HEK293T (cell line): ENCODE data around the gene HSP90AB1.

Experiments
- CTCF ChIA-PET: fragments of 350-600 bp; formaldehyde crosslinking; extraction: SDS; loops from one replicate; lab custom pipeline; 2021; ENCODE audit warnings: antibody characterized with exemption, inconsistent platforms; lab: Yijun Ruan, JAX
- POLR2A ChIA-PET: fragments of 350-600 bp; formaldehyde crosslinking; extraction: SDS; loops from one replicate; lab custom pipeline; 2020; ENCODE audit warnings: antibody characterized with exemption, inconsistent platforms; lab: Yijun Ruan, JAX
- DNase-seq: peaks from one replicate; pipeline ENCODE4 v3.0.0; 2012; ENCODE audit warnings: mixed read lengths; ENCODE audit errors: extremely low spot score
- ARNT ChIP-seq: fragments of 450-650 bp; IDR thresholded peaks from 2 replicates; pipeline ENCODE4 v1.6.1; 2017; ENCODE audit warnings: mild to moderate bottlenecking
- BHLHE40 ChIP-seq: fragments of 450-650 bp; IDR thresholded peaks from 2 replicates; pipeline ENCODE4 v1.6.1; 2016; ENCODE audit warnings: mild to moderate bottlenecking, moderate library complexity, borderline replicate concordance
- CTBP1 ChIP-seq: fragments of 450-650 bp; IDR thresholded peaks from 2 replicates; pipeline ENCODE4 v1.6.1; 2016; ENCODE audit warnings: borderline replicate concordance
- ELF4 ChIP-seq: fragments of 450-650 bp; IDR thresholded peaks from 2 replicates; pipeline ENCODE4 v1.6.1; 2017; ENCODE audit warnings: antibody characterized with exemption
- FOXA1 ChIP-seq: fragments of 450-650 bp; IDR thresholded peaks from 2 replicates; pipeline ENCODE4 v1.6.1; 2016; ENCODE audit warnings: mild to moderate bottlenecking
- FOXK2 ChIP-seq: fragments of 450-650 bp; IDR thresholded peaks from 2 replicates; pipeline ENCODE4 v1.6.1; 2016; ENCODE audit warnings: mild to moderate bottlenecking
- FOXM1 ChIP-seq: fragments of 450-650 bp; IDR thresholded peaks from 2 replicates; pipeline ENCODE4 v1.6.1; 2017; ENCODE audit warnings: mild to moderate bottlenecking, borderline replicate concordance
- HDGF ChIP-seq: fragments of 450-650 bp; IDR thresholded peaks from 2 replicates; pipeline ENCODE4 v1.6.1; 2017; ENCODE audit warnings: antibody characterized with exemption, borderline replicate concordance
- L3MBTL2 ChIP-seq: fragments of 450-650 bp; conservative IDR thresholded peaks from 2 replicates; pipeline ENCODE4 v1.6.1; 2016; ENCODE audit warnings: mild to moderate bottlenecking
- LEF1 ChIP-seq: fragments of 450-650 bp; IDR thresholded peaks from 2 replicates; pipeline ENCODE4 v1.6.1; 2017; ENCODE audit warnings: mild to moderate bottlenecking, borderline replicate concordance
- NFRKB ChIP-seq: fragments of 450-650 bp; IDR thresholded peaks from 2 replicates; pipeline ENCODE4 v1.6.1; 2016; ENCODE audit warnings: mild to moderate bottlenecking, moderate library complexity
- SP1 ChIP-seq: fragments of 450-650 bp; IDR thresholded peaks from 2 replicates; pipeline ENCODE4 v1.6.1; 2017
- SUZ12 ChIP-seq: fragments of 450-650 bp; IDR thresholded peaks from 2 replicates; pipeline ENCODE4 v1.6.1; 2016; ENCODE audit warnings: mild to moderate bottlenecking
- TARDBP ChIP-seq: fragments of 450-650 bp; IDR thresholded peaks from 2 replicates; pipeline ENCODE4 v1.6.1; 2016
- ZNF384 ChIP-seq: fragments of 450-650 bp; IDR thresholded peaks from 2 replicates; pipeline ENCODE4 v1.6.1; 2016
- TF ChIP-seq, protein P1 (sequence below): fragments of 450-650 bp; IDR thresholded peaks from 2 replicates; pipeline ENCODE4 v1.6.1; 2016

Gene HSP90AB1

GRCh38 chr6:44278315-44278714, 31.4 kb downstream of the HSP90AB1 start:
- TF ChIP-seq SUZ12 = no peak
- no peak for TF ChIP-seq LEF1
- TF ChIP-seq ELF4 = no peak
- ChIA-PET POLR2A (interaction anchor here (0.9 to 1.1 kb wide), 2 partner anchors 12 to 20 kb away, joined by 3 read pairs; no protein-coding TSS in a partner anchor), CTCF (interaction anchor here (1.0 to 1.3 kb wide), 2 partner anchors 10 to 65 kb away, joined by 3 read pairs; no protein-coding TSS in a partner anchor)
- no peak for DNase-seq

DNA sequence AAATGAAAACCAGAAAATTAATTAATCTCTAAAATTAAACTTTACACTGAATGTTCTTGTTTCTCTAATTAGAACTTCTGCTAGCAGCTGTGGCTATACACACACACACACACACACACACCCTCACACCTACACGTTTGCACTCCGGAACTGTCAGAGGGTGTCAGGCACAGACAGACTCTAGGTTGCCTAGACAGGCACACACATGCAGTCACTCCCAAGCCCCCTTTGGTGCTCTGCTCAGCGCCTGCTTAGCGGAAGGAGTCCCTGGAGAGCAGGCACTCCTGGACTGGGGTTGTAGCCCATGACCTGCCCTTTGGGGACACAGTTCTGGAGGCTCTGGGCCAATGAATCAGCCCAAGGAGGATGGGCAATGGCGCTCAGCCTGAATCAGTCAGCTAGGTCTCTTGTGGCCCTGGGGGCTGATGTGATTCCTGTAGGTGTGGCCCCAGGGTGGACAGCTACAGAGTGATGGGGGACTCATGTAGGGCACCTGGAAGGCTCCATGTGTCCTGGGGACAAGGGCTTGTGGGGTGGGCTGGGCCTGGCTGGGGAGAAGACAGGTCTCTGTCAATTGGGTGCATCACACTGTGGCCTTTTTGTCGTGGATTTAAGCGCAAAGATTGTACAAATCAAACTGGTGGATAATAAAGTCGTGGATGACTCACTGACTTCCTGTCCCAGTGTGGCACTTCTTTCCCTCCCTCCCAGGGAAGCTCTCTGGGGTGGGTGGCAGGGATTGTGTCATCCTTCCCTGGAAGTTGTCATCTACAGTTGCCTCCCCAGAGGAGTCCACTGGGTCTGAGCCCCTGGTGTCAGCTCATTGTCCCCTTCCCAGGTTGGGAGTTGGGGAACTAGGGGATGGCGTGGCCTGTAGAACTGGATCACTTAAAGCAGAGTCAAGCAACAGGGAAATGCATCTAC, 32.1 kb downstream of the HSP90AB1 start:
- ChIA-PET CTCF (interaction anchor here (0.6 to 1.3 kb wide), 4 partner anchors 11 to 65 kb away, joined by 3 read pairs; no protein-coding TSS in a partner anchor), POLR2A (interaction anchor here (0.8 to 1.0 kb wide), 3 partner anchors 14 to 34 kb away, joined by 3 to 4 read pairs (median 3); partner anchors contain the start of gene AARS2)
- DNase-seq = no peak
- TF ChIP-seq NFRKB (no peak), BHLHE40 (no peak), CTBP1 (no peak), HDGF (no peak), ZNF384 (no peak), FOXK2 (no peak), FOXM1 (no peak), ARNT (no peak)
- TF ChIP-seq, protein P1, sequence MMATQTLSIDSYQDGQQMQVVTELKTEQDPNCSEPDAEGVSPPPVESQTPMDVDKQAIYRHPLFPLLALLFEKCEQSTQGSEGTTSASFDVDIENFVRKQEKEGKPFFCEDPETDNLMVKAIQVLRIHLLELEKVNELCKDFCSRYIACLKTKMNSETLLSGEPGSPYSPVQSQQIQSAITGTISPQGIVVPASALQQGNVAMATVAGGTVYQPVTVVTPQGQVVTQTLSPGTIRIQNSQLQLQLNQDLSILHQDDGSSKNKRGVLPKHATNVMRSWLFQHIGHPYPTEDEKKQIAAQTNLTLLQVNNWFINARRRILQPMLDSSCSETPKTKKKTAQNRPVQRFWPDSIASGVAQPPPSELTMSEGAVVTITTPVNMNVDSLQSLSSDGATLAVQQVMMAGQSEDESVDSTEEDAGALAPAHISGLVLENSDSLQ = no peak

DNA sequence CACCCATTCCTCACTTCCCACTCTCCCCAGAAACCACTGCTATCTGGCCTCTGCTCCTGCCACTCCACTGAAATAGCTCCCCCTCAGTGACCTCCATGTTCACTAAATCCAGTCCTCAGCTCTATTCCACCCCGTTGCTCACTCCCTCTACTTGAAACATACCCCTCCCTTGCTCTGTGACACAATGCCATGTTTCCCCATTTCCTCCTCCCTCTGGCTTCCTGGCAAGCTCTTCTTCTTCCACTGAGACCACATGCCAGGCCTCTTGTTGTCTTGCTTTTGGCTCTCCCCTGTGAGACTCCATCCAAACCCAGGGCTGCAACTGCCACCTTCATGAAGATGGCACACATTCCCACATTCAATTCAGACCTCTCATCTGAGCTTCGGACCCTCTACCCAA, 37.2 kb downstream of the HSP90AB1 start:
- DNase-seq = no peak
- POLR2A ChIA-PET = interaction anchor here (1.5 kb wide), 1 partner anchor 8 kb away, joined by 3 read pairs; no protein-coding TSS in a partner anchor
- no peak for TF ChIP-seq FOXM1
- TF ChIP-seq ARNT = no peak
- TF ChIP-seq FOXK2 = no peak
- TF ChIP-seq L3MBTL2 = no peak
- TF ChIP-seq SUZ12 = no peak
- no peak for TF ChIP-seq BHLHE40
- TF ChIP-seq ZNF384 = no peak
- no peak for TF ChIP-seq TARDBP
- no peak for TF ChIP-seq FOXA1
- TF ChIP-seq LEF1 = no peak
- no peak for TF ChIP-seq CTBP1
- TF ChIP-seq NFRKB = no peak
- no peak for TF ChIP-seq ELF4
- TF ChIP-seq HDGF = no peak
- TF ChIP-seq, protein P1 = no peak
- TF ChIP-seq SP1 = no peak
- CTCF ChIA-PET = interaction anchor here (1.1 kb wide), 1 partner anchor 16 kb away, joined by 4 read pairs; no protein-coding TSS in a partner anchor

DNA sequence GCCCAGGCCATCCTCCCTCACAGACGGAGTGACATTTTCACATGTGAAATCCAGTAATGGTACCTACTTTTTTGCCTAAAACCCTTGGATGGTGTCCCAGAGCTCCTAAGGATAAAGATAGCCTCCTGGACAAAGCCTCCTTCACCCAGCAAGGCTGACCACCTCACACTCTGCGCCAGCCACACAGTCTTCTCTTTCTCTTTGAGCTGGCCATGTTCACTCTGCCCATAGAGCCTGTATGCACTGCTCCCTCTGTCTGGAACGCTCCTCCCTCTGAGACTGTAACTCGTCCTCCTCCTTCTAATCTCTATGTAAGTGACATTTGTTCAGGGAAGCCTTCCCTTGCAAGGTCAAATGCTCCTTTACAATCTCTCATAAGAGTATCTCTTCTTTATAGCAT, 38.0 kb downstream of the HSP90AB1 start:
- POLR2A ChIA-PET = interaction anchor here (1.2 kb wide), 1 partner anchor 38 kb away, joined by 4 read pairs; the partner anchor contains the start of gene HSP90AB1
- CTCF ChIA-PET = interaction anchor here (0.5 kb wide), 1 partner anchor 1460 kb away, joined by 3 read pairs; no protein-coding TSS in a partner anchor
- TF ChIP-seq LEF1 = no peak
- no peak for TF ChIP-seq SP1
- no peak for TF ChIP-seq CTBP1
- TF ChIP-seq SUZ12 = no peak
- no peak for TF ChIP-seq ZNF384
- TF ChIP-seq FOXK2 = no peak
- no peak for TF ChIP-seq ELF4
- no peak for TF ChIP-seq L3MBTL2
- no peak for TF ChIP-seq ARNT
- TF ChIP-seq FOXM1 = no peak
- TF ChIP-seq HDGF = no peak
- TF ChIP-seq TARDBP = no peak
- no peak for TF ChIP-seq FOXA1
- no peak for TF ChIP-seq NFRKB
- TF ChIP-seq, protein P1 = no peak
- no peak for TF ChIP-seq BHLHE40
- no peak for DNase-seq

- no peak for DNase-seq
- POLR2A ChIA-PET = interaction anchor here (0.7 to 1.2 kb wide), 2 partner anchors 10 to 39 kb away, joined by 3 to 4 read pairs; partner anchors contain the start of gene HSP90AB1
- CTCF ChIA-PET = interaction anchor here (0.5 kb wide), 1 partner anchor 1461 kb away, joined by 3 read pairs; no protein-coding TSS in a partner anchor
- TF ChIP-seq LEF1 (no peak), FOXK2 (no peak), ZNF384 (no peak), L3MBTL2 (no peak), ELF4 (no peak), FOXA1 (no peak), FOXM1 (no peak), BHLHE40 (no peak), HDGF (no peak), TARDBP (no peak), SUZ12 (no peak), NFRKB (no peak), CTBP1 (no peak), ARNT (no peak), SP1 (no peak)
- TF ChIP-seq, protein P1 = no peak
Observed at GRCh38 chr6:44285552-44286284, 38.8 kb downstream of the HSP90AB1 start.
